Neural progenitor cell (in vitro differentiated cells): ENCODE measurements around the gene DMAC2. TPM values are rescaled to one million over a fixed set of nuclear protein-coding genes. Genes with fewer than 3 reads are reported as not detected.

Experiments used
- DNase-seq: peaks from one replicate; pipeline ENCODE4 v3.0.0-alpha.2; 2016; ENCODE audit warnings: low spot score
- H2AFZ ChIP-seq: fragments of 200-600 bp; sonication (generic); replicated peaks from 2 replicates; pipeline ENCODE4 v1.6.1; 2016; ENCODE audit warnings: antibody characterized with exemption
- H3F3A ChIP-seq: fragments of 200-600 bp; sonication (generic); 2 replicates; pipeline ENCODE4 v1.6.1; 2016; ENCODE audit warnings: antibody characterized with exemption, low read depth
- H3K27ac ChIP-seq: fragments of 200-600 bp; sonication (generic); 2 replicates; pipeline ENCODE4 v1.5.1; 2016; ENCODE audit warnings: mild to moderate bottlenecking
- H3K27me3 ChIP-seq: fragments of 200-600 bp; sonication (generic); 2 replicates; pipeline ENCODE4 v1.6.1; 2016; ENCODE audit warnings: mild to moderate bottlenecking, moderate library complexity
- H3K36me3 ChIP-seq: fragments of 200-600 bp; sonication (generic); 2 replicates; pipeline ENCODE4 v1.5.1; 2016
- H3K4me1 ChIP-seq: fragments of 200-600 bp; sonication (generic); 2 replicates; pipeline ENCODE4 v1.6.1; 2016; ENCODE audit warnings: mixed run types
- H3K4me2 ChIP-seq: fragments of 200-600 bp; sonication (generic); 2 replicates; pipeline ENCODE4 v1.6.1; 2016
- H3K4me3 ChIP-seq: fragments of 200-600 bp; sonication (generic); 2 replicates; pipeline ENCODE4 v1.5.1; 2016
- H3K79me2 ChIP-seq: fragments of 200-600 bp; sonication (generic); 2 replicates; pipeline ENCODE4 v1.6.1; 2016; ENCODE audit warnings: low read depth
- H3K9ac ChIP-seq: fragments of 200-600 bp; sonication (generic); 2 replicates; pipeline ENCODE4 v1.6.1; 2016
- H3K9me3 ChIP-seq: fragments of 200-600 bp; sonication (generic); 2 replicates; pipeline ENCODE4 v1.5.1; 2016; ENCODE audit warnings: low read depth
- H4K20me1 ChIP-seq: fragments of 200-600 bp; sonication (generic); 2 replicates; pipeline ENCODE4 v1.6.1; 2016; ENCODE audit warnings: low read depth
- H3K27ac Mint-ChIP-seq: 3 replicates; pipeline ENCODE4 v1.8.0; 2021; ENCODE audit warnings: mixed read lengths
- H3K27me3 Mint-ChIP-seq: 2 replicates; pipeline ENCODE4 v1.8.0; 2022; ENCODE audit warnings: low read depth, mild to moderate bottlenecking, inconsistent platforms, moderate library complexity, mixed read lengths; ENCODE audit not compliant: insufficient read depth
- H3K36me3 Mint-ChIP-seq: 3 replicates; pipeline ENCODE4 v1.8.0; 2021; ENCODE audit warnings: mixed read lengths
- H3K4me1 Mint-ChIP-seq: 3 replicates; pipeline ENCODE4 v1.8.0; 2021; ENCODE audit warnings: mixed read lengths
- H3K4me3 Mint-ChIP-seq: 3 replicates; pipeline ENCODE4 v1.8.0; 2021; ENCODE audit warnings: mild to moderate bottlenecking, moderate library complexity, mixed read lengths
- H3K9me3 Mint-ChIP-seq: 3 replicates; pipeline ENCODE4 v1.8.0; 2020; ENCODE audit warnings: mixed read lengths
- EZH2 ChIP-seq: fragments of 200-600 bp; sonication (generic); IDR thresholded peaks from 2 replicates; pipeline ENCODE4 v1.6.1; 2017; ENCODE audit warnings: antibody characterized with exemption, mild to moderate bottlenecking, moderate library complexity
- EZH2phosphoT487 ChIP-seq: fragments of 200-600 bp; sonication (generic); IDR thresholded peaks from 2 replicates; pipeline ENCODE4 v1.6.1; 2017; ENCODE audit warnings: antibody characterized with exemption
- total RNA-seq: library from RNA; depleted of rRNA; stranded (reverse); fragments of >200 nt; gene quantifications from 2 replicates; pipeline ENCODE4 v1.2.3, GENCODE V29; 2015; ENCODE audit warnings: low replicate concordance
- TF ChIP-seq, protein P1 (sequence below): fragments of 200-600 bp; sonication (generic); IDR thresholded peaks from 2 replicates; pipeline ENCODE4 v1.5.1; 2017; ENCODE audit warnings: antibody characterized with exemption, mild to moderate bottlenecking

The DMAC2 gene
- total RNA-seq, 1 donor from 2014 or later = 39.8 TPM

DNA sequence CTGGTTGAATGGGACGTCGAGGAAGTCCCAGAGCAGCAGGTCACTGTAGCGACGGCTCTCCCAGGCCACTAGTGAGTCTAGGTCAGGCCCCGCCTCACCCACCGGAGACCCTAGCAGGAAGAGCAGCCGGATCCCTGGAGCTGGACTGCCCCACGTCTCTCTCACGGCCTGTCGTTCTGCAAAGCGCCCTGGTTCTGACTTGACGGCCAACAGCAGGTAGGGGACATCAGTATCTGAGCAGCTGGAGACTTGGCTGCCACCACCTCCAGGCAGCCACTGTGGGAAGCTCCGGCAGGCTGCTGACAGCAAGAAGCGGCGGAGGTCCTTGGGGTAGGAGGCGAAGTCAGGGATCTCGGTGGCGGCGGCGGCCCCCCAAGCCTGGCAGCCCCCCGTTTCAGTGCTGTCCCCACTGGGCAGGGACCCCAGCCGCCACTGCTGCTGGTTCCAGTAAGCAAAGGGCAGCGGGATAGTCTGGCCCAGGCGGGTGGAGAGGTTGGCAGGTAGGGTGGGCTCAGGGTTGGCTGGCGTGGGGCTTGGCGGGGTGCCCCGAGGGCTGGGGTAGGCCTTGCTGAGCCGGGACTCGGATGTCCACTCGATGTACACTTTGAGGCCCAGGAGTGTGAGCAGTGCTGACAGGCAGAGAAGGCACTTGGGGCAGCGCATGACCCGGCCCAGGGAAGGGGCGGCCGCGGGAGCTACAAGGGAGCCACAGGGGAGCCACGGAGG lies 13.4 kb downstream of the DMAC2 start:
- H3F3A ChIP-seq = peaks cover 4% of the 10 kb centered on the region
- no peak overlapping the region for H3K4me3 ChIP-seq
- peaks cover 5% of the 10 kb centered on the region for H3K36me3 Mint-ChIP-seq
- H3K9ac ChIP-seq = peak overlapping the region; percentile 81
- peaks cover 10% of the 10 kb centered on the region for H3K4me1 ChIP-seq
- TF ChIP-seq EZH2phosphoT487 = no peak
- TF ChIP-seq, protein P1, sequence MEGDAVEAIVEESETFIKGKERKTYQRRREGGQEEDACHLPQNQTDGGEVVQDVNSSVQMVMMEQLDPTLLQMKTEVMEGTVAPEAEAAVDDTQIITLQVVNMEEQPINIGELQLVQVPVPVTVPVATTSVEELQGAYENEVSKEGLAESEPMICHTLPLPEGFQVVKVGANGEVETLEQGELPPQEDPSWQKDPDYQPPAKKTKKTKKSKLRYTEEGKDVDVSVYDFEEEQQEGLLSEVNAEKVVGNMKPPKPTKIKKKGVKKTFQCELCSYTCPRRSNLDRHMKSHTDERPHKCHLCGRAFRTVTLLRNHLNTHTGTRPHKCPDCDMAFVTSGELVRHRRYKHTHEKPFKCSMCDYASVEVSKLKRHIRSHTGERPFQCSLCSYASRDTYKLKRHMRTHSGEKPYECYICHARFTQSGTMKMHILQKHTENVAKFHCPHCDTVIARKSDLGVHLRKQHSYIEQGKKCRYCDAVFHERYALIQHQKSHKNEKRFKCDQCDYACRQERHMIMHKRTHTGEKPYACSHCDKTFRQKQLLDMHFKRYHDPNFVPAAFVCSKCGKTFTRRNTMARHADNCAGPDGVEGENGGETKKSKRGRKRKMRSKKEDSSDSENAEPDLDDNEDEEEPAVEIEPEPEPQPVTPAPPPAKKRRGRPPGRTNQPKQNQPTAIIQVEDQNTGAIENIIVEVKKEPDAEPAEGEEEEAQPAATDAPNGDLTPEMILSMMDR = no peak
- H3K9me3 ChIP-seq = no peaks in the 10 kb centered on the region
- no peaks in the 10 kb centered on the region for H3K36me3 ChIP-seq
- peak overlapping the region; percentile 17 for H3K27ac Mint-ChIP-seq
- H4K20me1 ChIP-seq = no peaks in the 10 kb centered on the region
- no peaks in the 10 kb centered on the region for H3K79me2 ChIP-seq
- H3K27me3 ChIP-seq = no peaks in the 10 kb centered on the region
- no peaks in the 10 kb centered on the region for H3K9me3 Mint-ChIP-seq
- H3K27ac ChIP-seq = no peak overlapping the region
- peak overlapping the region; percentile 81 for H3K4me2 ChIP-seq
- DNase-seq = no peak
- H2AFZ ChIP-seq = no peak overlapping the region
- peaks cover 15% of the 10 kb centered on the region for H3K4me1 Mint-ChIP-seq
- H3K4me3 Mint-ChIP-seq = peak overlapping the region; percentile 81
- peaks cover 2% of the 10 kb centered on the region for H3K27me3 Mint-ChIP-seq

GRCh38 chr19:41425174-41426115 lies 14.3 kb downstream of the DMAC2 start:
- Histone ChIP-seq H2AFZ (no peak overlapping the region), H3K9me3 (no peaks in the 10 kb centered on the region), H3K79me2 (no peaks in the 10 kb centered on the region), H3K4me3 (no peak overlapping the region), H3K36me3 (no peaks in the 10 kb centered on the region), H3K4me1 (peaks cover 10% of the 10 kb centered on the region), H4K20me1 (no peaks in the 10 kb centered on the region), H3K4me2 (no peak overlapping the region), H3K9ac (no peak overlapping the region), H3K27ac (no peak overlapping the region), H3K27me3 (no peaks in the 10 kb centered on the region), H3F3A (peaks cover 4% of the 10 kb centered on the region)
- no peaks in the 10 kb centered on the region for H3K27me3 Mint-ChIP-seq
- H3K4me3 Mint-ChIP-seq = peak overlapping the region; percentile 60
- no peak for DNase-seq
- H3K4me1 Mint-ChIP-seq = peaks cover 15% of the 10 kb centered on the region
- no peak for TF ChIP-seq EZH2
- no peak for TF ChIP-seq EZH2phosphoT487
- TF ChIP-seq, protein P1 = no peak
- H3K9me3 Mint-ChIP-seq = no peaks in the 10 kb centered on the region
- H3K27ac Mint-ChIP-seq = no peak overlapping the region
- H3K36me3 Mint-ChIP-seq = peaks cover 3% of the 10 kb centered on the region

DNA sequence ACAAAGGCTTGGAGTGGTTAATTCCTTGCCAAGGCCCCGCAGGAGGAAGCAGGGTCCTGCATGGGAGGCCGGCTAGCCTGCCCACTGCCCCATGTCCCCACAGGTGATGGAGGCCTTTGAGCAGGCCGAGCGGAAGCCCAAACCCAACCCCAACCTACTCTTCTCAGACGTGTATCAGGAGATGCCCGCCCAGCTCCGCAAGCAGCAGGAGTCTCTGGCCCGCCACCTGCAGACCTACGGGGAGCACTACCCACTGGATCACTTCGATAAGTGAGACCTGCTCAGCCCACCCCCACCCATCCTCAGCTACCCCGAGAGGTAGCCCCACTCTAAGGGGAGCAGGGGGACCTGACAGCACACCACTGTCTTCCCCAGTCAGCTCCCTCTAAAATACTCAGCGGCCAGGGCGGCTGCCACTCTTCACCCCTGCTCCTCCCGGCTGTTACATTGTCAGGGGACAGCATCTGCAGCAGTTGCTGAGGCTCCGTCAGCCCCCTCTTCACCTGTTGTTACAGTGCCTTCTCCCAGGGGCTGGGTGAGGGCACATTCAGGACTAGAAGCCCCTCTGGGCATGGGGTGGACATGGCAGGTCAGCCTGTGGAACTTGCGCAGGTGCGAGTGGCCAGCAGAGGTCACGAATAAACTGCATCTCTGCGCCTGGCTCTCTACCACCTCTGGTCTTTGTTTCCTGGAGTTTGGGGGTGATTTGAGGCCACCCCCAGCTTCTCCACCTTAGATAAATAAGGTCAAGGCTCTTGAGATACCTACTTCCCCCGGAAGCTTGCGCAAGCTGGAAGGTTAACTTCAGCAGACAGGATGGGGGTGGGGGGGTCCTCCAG lies 15.2 kb downstream of the DMAC2 start:
- TF ChIP-seq, protein P1 = no peak
- TF ChIP-seq EZH2phosphoT487 (no peak), EZH2 (no peak)

More for the DNA sequence above, 15.2 kb downstream of the DMAC2 start:
- H3K36me3 ChIP-seq = no peaks in the 10 kb centered on the region
- H3K27ac ChIP-seq = no peak overlapping the region
- H3F3A ChIP-seq = peaks cover 4% of the 10 kb centered on the region
- Mint-ChIP-seq H3K4me3 (no peak overlapping the region), H3K27ac (no peak overlapping the region), H3K4me1 (peaks cover 15% of the 10 kb centered on the region), H3K36me3 (peaks cover 3% of the 10 kb centered on the region), H3K27me3 (no peaks in the 10 kb centered on the region), H3K9me3 (no peaks in the 10 kb centered on the region)
- H3K9ac ChIP-seq = no peak overlapping the region
- no peak overlapping the region for H2AFZ ChIP-seq
- no peak for DNase-seq
- peaks cover 10% of the 10 kb centered on the region for H3K4me1 ChIP-seq
- no peaks in the 10 kb centered on the region for H3K27me3 ChIP-seq
- no peak overlapping the region for H3K4me2 ChIP-seq
- H3K4me3 ChIP-seq = no peak overlapping the region
- no peaks in the 10 kb centered on the region for H3K9me3 ChIP-seq
- no peaks in the 10 kb centered on the region for H4K20me1 ChIP-seq
- H3K79me2 ChIP-seq = no peaks in the 10 kb centered on the region
